Head of caudate nucleus (tissue), 42 donors: Measurements from ENCODE around the gene C19orf38.

Source experiments
- DNase-seq, 42 donors: peaks; one replicate each; pipeline versions ENCODE4 v3.0.0 to v3.0.0-alpha.2; 2020 to 2021; ENCODE audit warnings: mixed read lengths in 7 of 42
- intact Hi-C: fragments of 100-400 bp; cut with DNase I; formaldehyde crosslinking; loops from one replicate; pipeline ENCODE4 v1.15.0; 2022

Gene C19orf38

DNA sequence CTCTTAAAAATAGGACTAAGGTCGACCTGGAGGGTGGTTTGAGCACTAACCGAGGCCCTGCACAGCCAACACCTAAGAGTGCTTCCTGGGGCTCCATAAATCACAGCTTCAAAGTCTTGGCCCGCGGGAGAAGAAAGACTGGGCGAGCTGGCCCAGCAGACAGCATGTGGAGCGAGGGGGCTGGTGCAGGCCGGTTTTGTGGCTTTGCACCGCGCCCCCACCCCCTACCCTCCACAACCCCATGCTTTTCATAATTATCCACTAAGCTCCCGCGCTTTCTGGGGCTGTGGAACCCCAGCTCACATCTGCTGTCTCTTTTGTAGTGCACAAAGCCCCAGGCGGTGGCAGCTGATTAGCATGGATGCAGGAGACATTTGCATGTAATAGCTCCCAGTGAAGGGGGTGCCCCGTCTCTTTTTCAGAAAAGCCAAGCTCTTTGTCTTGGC, 40.2 kb downstream of the C19orf38 start:
- peak in 4 of 42 donors; percentile 24 to 51 (median 40) for DNase-seq
- intact Hi-C loops: no loop called here

DNA sequence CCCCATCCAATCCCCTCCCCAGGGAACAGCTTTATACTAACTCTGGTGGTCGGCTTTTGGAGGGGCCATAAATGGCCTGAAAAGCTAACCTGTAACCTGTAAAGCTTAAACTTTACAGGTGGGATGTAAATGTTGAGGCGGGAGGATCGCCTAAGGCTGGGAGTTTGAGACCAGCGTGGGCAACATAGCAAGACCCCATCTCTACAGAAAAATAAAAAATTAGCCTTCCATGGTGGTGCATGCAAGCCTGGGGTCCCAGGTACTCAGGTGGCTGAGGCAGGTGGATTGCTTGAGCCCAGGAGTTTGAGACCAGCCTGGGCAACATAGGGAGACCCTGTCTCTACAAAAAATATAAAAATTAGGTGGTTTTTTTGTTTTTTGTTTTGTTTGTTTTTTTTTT, 41.7 kb downstream of the C19orf38 start:
- intact Hi-C loops: no loop called here
- DNase-seq: no peak

DNA sequence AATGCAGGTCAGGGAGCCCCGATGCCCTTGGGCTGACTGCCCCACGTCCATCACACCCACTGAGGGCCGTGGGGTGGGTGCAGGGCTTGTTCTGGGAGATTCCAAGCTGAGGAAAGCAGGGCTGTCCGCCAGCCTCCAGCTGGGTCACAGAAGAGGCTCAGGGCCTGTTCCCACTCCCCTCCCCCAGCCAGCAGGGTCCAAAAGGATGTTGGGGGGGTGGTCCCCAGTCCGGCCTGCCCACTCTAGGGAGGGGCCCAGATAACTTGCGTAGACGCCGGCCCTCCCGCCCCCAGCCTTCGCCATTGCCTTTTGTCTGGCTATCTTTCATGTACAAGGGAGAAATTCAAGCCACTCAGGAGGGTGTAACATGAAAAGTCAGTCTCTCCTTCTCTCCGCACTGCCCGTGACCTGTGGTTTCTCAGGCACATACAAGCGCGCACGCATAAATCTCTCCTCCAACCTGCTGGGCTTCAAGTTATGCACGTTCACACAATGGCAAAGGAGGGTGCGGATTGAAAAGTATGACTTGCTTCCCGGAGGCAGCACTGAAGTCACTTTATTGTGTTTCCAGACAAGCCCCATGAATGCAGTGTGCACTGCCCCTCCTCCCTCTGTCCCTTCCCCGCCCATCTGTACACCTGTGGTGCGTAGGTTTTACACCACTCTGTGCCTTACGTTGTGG, 43.3 kb downstream of the C19orf38 start:
- intact Hi-C loops: no loop called here

DNA sequence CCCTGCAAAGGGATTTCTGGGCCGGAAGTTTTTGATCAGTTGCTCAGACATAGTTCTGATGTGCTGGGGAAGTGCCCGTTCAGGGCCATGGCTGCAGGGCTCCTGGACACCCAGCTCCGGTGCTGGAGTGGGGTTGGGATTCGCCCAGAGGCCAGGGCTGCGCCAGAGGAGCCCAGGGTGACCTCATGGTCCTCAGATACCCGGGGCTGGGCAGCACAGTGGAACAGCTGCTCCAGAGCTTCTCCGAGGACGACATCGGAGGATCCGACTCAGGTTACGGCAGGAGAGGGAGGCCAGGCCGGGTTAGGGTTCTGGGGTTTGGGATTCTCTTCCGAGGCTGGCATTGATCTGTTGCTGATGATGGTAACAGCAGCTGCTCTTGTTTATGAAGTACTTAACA, 44.0 kb downstream of the C19orf38 start:
- intact Hi-C loops: no loop called here

More for the DNA sequence above, 43.3 kb downstream of the C19orf38 start:
- DNase-seq: peak in 9 of 42 donors; percentile 11 to 59 (median 26)

DNA sequence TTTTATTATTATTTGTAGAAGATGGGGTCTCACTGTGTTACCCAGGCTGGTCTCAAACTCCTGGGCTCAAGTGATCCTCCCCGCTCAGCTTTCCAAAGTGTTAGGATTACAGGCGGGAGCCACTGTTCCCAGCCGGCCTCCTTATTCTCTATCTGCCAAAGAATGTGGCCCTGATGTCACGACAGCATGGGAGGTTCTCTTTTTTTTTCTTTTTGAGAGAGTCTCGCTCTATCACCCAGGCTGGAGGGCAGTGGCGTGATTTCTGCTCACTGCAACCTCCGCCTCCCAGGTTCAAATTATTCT, 46.6 kb downstream of the C19orf38 start:
- no peak for DNase-seq
- intact Hi-C loops: no loop called here

More for the DNA sequence above, 44.0 kb downstream of the C19orf38 start:
- no peak for DNase-seq

DNA sequence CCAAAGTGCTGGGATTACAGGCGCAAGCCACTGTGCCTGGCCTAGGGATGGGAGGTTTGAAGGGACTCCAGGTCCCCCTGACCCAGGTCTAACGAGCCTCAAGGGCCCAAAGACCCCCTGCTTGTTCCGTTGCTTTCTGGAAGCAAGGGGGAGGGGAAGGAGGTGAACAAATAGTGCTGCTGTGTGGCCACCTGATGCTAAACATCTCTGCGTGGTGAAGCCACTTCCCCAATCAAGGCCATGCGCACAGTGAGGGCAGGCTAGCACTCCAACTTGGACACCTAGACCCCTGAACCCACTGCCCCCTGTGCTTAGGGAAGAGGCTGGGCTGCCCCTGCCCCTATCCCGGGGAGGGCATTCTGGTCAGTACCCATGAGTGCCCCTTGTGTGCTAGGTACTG, 47.1 kb downstream of the C19orf38 start:
- intact Hi-C loops: no loop called here
- DNase-seq: no peak

DNA sequence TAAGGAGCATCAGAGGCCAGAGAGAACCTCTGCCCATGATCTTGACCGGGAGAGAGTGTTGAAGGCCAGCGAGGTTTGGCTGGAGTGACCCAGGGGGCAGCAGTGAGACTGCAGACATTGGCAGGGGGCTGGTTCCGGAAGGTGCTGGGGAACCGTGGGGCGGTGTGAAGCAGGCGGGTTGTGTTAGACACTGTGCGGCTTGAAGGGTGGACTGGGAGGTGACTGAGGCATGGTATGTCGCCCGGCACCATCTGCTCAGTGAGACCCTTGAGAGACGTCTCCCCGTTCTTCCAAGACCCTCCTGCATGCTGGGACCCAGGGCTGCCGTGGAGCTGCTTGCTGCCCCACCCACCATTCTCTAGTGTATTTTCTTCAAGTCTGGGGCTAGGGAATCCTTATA, 47.7 kb downstream of the C19orf38 start:
- no peak for DNase-seq
- intact Hi-C loops: no loop called here

DNA sequence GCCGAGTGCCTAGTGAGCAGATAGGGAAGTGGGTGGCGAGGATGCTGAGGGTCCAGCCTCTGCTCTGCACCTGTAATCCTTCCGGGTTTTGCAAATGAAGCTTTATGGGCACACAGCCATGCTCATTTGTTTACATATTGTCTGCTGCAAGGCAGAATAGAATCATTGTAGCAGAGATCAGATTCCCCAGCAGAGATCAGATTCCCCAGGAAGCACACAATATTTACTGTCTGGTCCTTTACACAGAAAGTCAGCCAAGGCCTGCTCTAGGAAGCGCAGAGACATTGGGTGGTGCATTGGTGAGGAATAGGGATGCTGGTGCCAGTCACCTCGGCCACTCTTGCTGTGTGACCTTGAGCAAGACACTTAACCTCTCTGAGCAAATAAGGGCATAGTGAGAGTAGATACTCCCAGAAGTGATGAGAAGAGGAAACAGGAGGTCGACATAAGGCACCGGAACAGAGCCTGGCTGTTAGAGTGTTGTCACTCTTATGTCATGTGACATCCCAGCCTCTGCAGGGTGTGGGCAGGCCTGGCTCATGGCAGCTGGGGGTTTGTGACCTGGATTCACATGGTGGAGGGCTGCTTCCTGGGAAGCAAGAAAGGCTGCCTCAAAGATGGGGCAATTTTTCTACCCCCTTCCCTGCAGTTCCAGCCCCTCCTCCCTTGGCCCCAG, 48.8 kb downstream of the C19orf38 start:
- peak in 13 of 42 donors; percentile 32 to 76 (median 47) for DNase-seq
- intact Hi-C loops: no loop called here

DNA sequence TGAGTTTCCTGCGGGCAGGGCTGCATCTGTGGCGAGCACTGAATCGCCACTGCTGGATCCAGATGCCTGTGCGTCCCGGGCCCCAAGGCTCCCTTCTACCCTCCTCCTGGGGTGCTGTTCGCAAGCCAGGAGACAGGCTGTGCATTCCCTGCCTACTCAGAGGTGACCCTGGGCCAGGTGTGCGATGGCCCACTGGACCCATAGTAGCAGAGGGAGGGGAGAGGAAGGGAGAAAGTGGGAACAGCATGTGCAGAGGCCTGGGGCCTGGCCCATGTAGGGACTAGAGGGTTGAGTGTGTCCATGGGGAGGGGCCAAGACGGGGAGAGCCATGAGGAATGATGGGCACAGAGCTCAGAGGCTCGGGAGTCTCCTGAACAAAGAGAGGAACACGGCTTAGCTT, 50.4 kb downstream of the C19orf38 start:
- intact Hi-C loops: no loop called here
- DNase-seq: no peak

DNA sequence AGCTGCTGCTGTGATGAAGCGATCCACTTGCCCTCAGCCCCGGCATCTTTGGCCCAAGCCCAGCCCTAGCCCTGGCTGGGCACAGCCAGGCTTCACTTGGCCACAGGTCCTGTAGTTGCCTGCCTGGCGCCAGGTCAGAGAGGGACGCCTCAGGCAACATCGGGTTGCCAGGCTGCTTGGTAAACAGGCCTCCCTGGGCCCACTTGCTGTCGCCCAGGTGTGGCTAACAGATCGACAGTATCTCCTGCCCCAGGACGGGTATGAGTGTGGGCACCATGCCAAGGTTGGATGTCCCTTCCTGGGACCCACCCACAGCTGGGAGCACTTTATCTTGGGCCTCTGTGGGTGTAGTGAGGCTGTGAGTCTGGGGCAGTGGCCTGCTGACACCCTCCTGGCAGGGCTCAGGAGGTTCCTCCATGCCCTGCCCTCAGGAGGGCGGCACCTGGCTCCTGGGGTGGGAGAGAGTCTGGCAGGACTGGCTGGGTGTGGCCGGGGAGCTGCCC, 51.0 kb downstream of the C19orf38 start:
- intact Hi-C loops: no loop called here
- peak in 16 of 42 donors; percentile 19 to 54 (median 32) for DNase-seq

DNA sequence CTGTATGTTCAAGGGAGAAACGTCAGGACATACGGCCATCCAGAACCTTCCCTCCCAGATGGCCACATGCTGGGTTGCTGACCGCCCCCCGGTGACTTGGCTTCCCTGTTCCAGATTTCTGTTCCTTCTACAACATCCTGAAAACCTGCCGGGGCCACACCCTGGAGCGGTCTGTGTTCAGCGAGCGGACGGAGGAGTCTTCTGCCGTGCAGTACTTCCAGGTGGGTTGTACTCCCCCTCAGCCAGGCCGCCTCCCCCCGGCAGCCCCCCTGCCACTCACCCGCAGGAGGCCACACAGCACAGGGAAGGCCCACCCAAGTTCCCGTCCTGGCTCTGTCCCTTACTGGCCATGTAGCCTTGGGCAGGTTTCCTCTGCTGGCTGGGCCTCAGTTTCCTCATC, 59.7 kb downstream of the C19orf38 start:
- intact Hi-C loops: no loop called here
- no peak for DNase-seq

- no peak for DNase-seq
- intact Hi-C loops: no loop called here
Observed at GRCh38 chr19:10908380-10908960, 60.3 kb downstream of the C19orf38 start.

DNA sequence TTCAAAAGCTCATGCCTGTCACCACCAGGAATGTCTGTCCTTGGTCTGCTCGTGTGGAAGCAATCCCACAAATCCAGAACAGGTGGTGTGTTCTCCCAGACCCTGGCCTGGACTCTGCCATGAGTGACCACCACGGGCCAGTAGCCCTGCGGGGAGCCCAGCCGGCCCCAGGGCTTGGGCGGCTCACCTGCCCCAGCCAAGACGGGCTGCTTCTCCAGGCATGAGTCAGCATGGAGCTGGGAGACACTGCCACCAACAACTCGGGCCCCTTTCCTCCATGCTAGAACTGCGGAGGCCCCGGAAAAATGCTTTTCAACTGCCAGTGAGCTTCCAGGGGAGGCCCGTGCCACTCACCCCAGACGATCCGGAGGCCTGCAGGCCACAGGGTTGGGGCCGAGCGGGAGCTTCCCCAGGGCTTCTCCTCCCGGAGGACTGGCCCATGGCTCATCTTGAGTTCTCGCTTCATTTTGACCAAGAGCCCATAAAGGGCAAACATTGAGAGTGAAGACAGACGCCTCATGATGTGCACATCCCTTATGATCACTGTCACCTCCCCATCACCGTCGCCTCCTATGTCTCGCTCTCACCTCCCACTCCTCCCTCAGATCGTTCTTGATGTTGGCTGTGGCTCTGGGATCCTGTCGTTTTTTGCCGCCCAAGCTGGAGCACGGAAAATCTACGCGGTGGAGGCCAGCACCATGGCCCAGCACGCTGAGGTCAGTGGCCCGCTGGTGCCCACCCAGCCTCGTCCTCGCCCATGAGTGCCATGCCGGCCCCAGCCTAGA, 63.6 kb downstream of the C19orf38 start:
- intact Hi-C loops: no loop called here
- peak in 10 of 42 donors; percentile 38 to 78 (median 53) for DNase-seq

DNA sequence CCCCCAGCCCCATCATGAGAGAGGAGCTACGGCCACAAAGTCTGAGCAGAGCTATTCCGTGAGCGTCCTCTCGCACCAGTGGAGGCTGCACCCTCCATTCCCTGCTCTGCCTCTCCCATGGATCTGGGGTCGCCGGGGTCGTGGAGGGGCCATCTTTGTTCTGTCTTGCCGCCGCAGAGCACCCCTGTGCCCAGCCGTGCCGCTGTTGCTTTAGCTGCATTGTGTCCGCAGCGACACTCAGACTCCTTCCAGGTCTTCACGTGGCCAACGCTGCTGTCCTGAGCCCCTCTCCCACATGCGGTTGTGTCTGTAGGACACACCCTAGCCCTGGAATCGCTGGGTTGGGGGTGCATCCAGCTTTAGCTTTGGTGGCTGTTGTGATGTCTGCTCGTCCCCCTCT, 64.4 kb downstream of the C19orf38 start:
- DNase-seq: no peak

GRCh38 chr19:10913716-10914340, 65.6 kb downstream of the C19orf38 start:
- intact Hi-C loops: no loop called here
- no peak for DNase-seq

More for the DNA sequence above, 64.4 kb downstream of the C19orf38 start:
- intact Hi-C loops: no loop called here

DNA sequence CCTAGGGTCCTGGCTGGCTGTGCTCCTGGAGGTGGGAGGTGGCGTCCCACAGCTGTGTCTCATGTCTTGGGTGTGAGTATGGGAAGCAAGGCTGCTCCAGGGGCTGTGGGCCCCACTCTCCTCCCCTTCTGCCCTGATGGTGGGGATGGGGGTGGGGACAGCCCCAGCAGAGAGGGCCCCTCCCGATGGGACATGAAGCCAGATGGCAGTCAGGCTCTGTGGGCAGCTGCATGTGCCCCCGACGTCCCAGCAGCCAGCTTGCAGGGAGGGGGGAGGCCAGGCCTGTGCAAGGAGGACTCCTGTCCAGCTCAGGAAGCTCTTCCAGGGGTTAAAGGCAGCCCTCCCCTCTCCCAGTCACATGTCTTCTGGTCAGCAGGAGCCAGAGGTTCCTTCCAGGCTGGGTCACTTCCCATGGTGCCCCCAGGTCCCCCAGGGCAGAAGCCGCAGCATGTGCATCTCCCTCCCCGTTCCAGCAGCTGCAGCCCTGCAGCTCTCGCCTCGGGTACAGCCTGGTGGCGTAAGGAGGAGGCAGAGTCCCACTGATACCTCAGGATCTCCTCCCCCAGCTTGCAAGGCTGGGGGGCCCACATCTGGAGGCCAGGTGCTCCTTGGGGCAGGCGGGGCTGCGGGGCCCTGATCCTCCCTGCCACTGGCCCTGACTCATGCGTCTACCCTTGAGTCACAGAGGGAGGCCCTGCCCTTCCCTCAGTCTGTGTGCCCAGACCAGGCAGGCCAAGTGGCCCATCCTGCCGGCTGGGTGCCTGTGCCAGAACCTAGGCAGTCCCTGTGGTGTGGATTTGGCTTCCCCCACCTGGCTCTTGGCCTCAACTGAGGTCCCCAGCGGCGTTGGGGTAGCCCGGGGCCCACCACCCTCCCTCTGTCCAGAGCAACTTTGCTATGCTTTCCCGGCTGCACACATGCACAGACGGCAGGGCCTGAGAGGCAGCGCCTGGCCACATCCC, 67.2 kb downstream of the C19orf38 start:
- intact Hi-C loops: no loop called here

DNA sequence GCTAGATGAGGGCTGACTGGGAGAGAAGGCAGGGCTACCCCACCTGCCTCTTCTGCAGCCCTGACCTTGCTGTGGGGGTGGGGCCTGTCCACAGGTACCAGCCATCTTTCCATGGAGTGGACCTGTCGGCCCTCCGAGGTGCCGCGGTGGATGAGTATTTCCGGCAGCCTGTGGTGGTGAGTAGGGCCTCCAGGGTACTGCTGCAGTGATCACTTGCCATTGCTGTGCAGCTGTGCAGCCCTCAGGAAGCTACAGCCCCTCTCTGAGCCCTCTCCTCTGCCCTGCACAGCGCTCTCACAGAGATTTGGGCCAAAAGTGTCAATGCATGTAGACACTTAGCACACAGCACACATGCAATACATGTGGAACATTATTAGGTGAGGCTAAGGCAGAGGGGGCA, 68.4 kb downstream of the C19orf38 start:
- DNase-seq: no peak
- intact Hi-C loops: no loop called here

More for the DNA sequence above, 67.2 kb downstream of the C19orf38 start:
- no peak for DNase-seq

GRCh38 chr19:10918359-10918758, 70.1 kb downstream of the C19orf38 start:
- DNase-seq: peak in 5 of 42 donors; percentile 36 to 63 (median 54)
- intact Hi-C loops: no loop called here
